Astrocyte of the cerebellum (primary cell): Measurements from ENCODE around the gene SMARCC1.

Source experiments
- DNase-seq: peaks from one replicate; pipeline ENCODE4 v3.0.0-alpha.2; 2011; ENCODE audit warnings: low read depth
- H3K4me3 ChIP-seq: 2 replicates; pipeline ENCODE4 v1.5.1; 2011; ENCODE audit warnings: mild to moderate bottlenecking, low read depth, low read length, moderate library complexity
- in situ Hi-C: cut with HindIII; loops from 2 replicates; pipeline ENCODE4 v1.10.0; 2017; ENCODE audit warnings: low sequenced_read_pairs
- TF ChIP-seq, protein P1 (sequence below): IDR thresholded peaks from 2 replicates; pipeline ENCODE4 v1.5.1; 2012; ENCODE audit warnings: low read length, low read depth, moderate library complexity, mild to moderate bottlenecking; ENCODE audit errors: missing control alignments

SMARCC1 gene

DNA sequence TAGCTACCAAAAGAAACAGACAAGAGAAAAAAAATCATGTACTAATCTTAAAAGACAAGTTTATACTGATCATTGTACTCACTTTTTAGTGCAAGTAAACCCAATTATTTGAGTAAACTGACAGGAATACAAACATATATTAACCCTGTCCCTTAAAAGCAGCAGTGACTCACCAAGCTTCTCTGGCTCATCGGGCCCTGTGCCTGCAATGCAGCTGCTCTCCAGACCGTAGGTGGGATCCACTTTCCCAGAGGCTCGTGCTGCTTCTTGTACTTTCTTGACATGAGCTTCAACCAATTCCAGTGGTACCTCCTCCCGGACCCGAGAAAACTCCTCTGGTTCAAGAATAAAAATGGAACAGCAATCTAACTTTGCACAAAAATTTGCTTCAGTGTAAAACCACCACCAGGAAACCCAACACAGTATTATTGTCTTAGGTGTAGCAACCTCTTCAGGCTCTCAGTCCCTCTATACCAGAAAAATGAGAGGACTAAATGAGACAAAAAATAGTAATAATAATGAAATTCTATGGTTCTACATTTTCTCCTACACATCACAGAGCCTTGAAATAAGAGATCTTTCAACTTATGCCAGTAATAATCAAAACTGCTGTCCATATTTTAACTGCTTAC, 120.5 kb downstream of the SMARCC1 start:
- no peak overlapping the region for H3K4me3 ChIP-seq
- in situ Hi-C loops = no loop called here
- TF ChIP-seq, protein P1, sequence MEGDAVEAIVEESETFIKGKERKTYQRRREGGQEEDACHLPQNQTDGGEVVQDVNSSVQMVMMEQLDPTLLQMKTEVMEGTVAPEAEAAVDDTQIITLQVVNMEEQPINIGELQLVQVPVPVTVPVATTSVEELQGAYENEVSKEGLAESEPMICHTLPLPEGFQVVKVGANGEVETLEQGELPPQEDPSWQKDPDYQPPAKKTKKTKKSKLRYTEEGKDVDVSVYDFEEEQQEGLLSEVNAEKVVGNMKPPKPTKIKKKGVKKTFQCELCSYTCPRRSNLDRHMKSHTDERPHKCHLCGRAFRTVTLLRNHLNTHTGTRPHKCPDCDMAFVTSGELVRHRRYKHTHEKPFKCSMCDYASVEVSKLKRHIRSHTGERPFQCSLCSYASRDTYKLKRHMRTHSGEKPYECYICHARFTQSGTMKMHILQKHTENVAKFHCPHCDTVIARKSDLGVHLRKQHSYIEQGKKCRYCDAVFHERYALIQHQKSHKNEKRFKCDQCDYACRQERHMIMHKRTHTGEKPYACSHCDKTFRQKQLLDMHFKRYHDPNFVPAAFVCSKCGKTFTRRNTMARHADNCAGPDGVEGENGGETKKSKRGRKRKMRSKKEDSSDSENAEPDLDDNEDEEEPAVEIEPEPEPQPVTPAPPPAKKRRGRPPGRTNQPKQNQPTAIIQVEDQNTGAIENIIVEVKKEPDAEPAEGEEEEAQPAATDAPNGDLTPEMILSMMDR = no peak
- peak; percentile 47 for DNase-seq

DNA sequence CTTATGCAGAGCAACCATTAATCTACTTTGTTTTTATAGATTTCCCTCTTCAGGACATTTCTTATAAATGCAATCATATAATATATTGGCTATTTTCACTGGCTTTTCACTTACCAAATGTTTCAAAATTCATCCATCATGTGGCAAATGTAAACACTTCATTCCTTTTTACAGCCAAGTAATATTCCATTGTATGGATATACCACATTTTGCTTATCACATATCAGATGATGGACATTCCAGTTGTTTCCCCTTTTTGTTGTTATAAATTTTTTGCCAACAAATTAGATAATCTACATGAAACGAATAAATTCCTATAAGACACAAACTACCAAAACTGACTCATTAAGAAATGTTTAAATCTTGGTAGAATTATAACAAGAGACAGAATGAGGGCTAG, 123.2 kb downstream of the SMARCC1 start:
- in situ Hi-C loops = no loop called here
- H3K4me3 ChIP-seq = no peak overlapping the region
- TF ChIP-seq, protein P1 = no peak
- DNase-seq = no peak

DNA sequence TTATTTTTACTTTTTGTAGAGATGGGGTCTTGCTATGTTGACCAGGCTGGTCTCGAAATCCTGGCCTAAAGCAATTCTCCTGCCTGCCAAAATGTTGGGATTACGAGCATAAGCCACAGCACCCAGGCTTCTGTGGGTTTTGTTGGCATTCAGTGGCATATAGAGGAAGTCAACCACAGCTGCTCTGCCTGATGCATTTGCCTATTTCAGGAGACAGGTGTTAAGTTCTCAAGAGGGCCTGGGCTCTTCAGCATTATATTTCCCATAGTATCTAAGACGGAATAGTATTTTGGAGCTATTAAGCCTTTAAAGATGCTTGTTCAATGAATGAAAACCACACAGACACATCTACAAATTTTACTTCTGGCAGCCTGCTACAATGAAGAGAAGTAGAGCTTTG, 129.6 kb downstream of the SMARCC1 start:
- H3K4me3 ChIP-seq = no peak overlapping the region
- DNase-seq = no peak
- in situ Hi-C loops = no loop called here
- TF ChIP-seq, protein P1 = no peak

DNA sequence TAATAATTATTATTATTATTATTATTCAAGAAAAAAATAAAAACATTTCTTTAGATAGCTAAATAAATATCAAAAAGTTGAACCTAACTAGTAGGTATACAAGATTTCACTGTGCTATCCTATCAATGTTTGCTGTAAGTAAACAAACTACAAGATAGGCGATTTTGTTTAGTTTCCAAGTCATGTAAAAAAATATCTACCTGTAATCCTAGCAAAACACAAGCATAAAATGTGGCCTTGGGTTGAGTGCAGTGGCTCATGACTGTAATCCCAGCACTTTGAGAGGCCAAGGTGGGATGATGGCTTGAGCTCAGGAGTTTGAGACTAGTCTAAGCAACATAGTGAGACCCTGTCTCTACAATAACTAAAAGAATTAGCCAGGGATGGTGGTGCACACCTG, 131.4 kb downstream of the SMARCC1 start:
- TF ChIP-seq, protein P1 = no peak
- in situ Hi-C loops = no loop called here
- DNase-seq = no peak

DNA sequence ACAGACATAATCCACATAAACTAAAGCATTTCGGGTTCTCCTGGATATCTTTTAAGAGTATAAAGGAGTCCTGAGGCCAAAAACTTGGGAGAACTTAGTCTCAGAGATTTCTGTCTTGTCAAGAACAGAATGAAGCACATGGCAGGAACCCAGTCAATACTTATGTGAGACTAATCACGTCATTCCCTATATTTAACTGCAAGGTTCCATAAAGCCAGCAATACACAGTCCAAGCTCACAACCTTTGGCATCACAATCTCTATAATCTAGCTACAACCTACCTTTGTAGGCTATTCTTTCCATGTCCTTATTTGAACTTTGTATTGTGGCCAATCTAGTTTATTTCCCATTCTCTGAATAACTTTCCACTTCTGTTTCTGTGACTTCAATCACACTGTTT, 134.1 kb downstream of the SMARCC1 start:
- in situ Hi-C loops = no loop called here
- no peak overlapping the region for H3K4me3 ChIP-seq
- no peak for DNase-seq
- TF ChIP-seq, protein P1 = no peak

More for the DNA sequence above, 131.4 kb downstream of the SMARCC1 start:
- no peak overlapping the region for H3K4me3 ChIP-seq

DNA sequence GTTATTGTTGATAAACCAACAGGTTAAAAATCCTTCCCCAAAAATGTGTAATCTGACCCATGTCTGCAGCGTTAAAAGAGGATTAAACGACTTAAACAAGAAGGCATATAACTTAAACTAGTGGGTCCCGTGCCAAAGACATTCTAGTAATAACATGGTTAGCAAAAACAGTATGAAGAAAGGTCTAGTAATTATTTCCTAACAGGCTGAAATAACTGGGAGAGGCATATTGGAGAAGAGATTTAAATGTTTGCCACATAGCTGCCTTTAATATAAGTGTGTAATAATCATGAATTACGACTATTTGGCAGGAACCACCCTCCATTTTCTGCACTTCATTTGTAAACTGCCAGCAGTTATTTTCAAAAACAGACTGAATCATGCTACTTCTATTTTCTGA, 135.3 kb downstream of the SMARCC1 start:
- in situ Hi-C loops = no loop called here
- DNase-seq = no peak
- no peak overlapping the region for H3K4me3 ChIP-seq
- TF ChIP-seq, protein P1 = no peak
